ENCODE results near the gene TMEM91.

TMEM91 gene

GRCh38 chr19:41409288-41409687 lies 33.0 kb downstream of the TMEM91 start:
- Histone ChIP-seq H3K36me3 (ENCODE audit: insufficient read depth, low read length) (no peaks in the 10 kb centered on the region), H3K27ac (no peak overlapping the region), H3K9ac (ENCODE audit: insufficient read length) (no peak overlapping the region), H3K4me3 (no peak overlapping the region), H3K9me3 (ENCODE audit: low read depth, low read length) (no peaks in the 10 kb centered on the region)
- no peak for TF ChIP-seq FOXP2 (optimal IDR thresholded peaks at IDR 0.05; ENCODE audit: control extremely low read depth, extremely low read length, insufficient read depth)
- no peak for TF ChIP-seq EZH2 (IDR thresholded peaks at IDR 0.05)
- TF ChIP-seq POLR2AphosphoS5 (IDR thresholded peaks at IDR 0.05; ENCODE audit: borderline replicate concordance, low read depth, low read length) = no peak
- no peak for DNase-seq (ENCODE audit: low read depth, low spot score)

- Histone ChIP-seq H3K4me3 (no peak overlapping the region), H3K9ac (ENCODE audit: insufficient read length) (no peak overlapping the region), H3K36me3 (ENCODE audit: insufficient read depth, low read length) (no peaks in the 10 kb centered on the region), H3K9me3 (ENCODE audit: low read depth, low read length) (no peaks in the 10 kb centered on the region), H3K27ac (no peak overlapping the region)
- TF ChIP-seq POLR2AphosphoS5 (IDR thresholded peaks at IDR 0.05; ENCODE audit: borderline replicate concordance, low read depth, low read length) (no peak), FOXP2 (optimal IDR thresholded peaks at IDR 0.05; ENCODE audit: control extremely low read depth, extremely low read length, insufficient read depth) (no peak), EZH2 (IDR thresholded peaks at IDR 0.05) (no peak)
- DNase-seq (ENCODE audit: low read depth, low spot score) = no peak
These were observed 34.2 kb downstream of the TMEM91 start for GRCh38 chr19:41410336-41411054.

- no peak overlapping the region for H3K4me3 ChIP-seq
- no peak for DNase-seq (ENCODE audit: low read depth, low spot score)
- H3K9me3 ChIP-seq (ENCODE audit: low read depth, low read length) = no peaks in the 10 kb centered on the region
- H3K36me3 ChIP-seq (ENCODE audit: insufficient read depth, low read length) = no peaks in the 10 kb centered on the region
- TF ChIP-seq POLR2AphosphoS5 (IDR thresholded peaks at IDR 0.05; ENCODE audit: borderline replicate concordance, low read depth, low read length) (no peak), EZH2 (IDR thresholded peaks at IDR 0.05) (no peak), FOXP2 (optimal IDR thresholded peaks at IDR 0.05; ENCODE audit: control extremely low read depth, extremely low read length, insufficient read depth) (no peak)
- H3K27ac ChIP-seq = no peak overlapping the region
- no peak overlapping the region for H3K9ac ChIP-seq (ENCODE audit: insufficient read length)
These were observed 35.0 kb downstream of the TMEM91 start for GRCh38 chr19:41411100-41411967.

- no peaks in the 10 kb centered on the region for H3K9me3 ChIP-seq (ENCODE audit: low read depth, low read length)
- H3K9ac ChIP-seq (ENCODE audit: insufficient read length) = no peak overlapping the region
- DNase-seq (ENCODE audit: low read depth, low spot score) = no peak
- H3K27ac ChIP-seq = no peak overlapping the region
- TF ChIP-seq EZH2 (IDR thresholded peaks at IDR 0.05) (no peak), POLR2AphosphoS5 (IDR thresholded peaks at IDR 0.05; ENCODE audit: borderline replicate concordance, low read depth, low read length) (no peak), FOXP2 (optimal IDR thresholded peaks at IDR 0.05; ENCODE audit: control extremely low read depth, extremely low read length, insufficient read depth) (no peak)
- H3K36me3 ChIP-seq (ENCODE audit: insufficient read depth, low read length) = no peaks in the 10 kb centered on the region
- H3K4me3 ChIP-seq = no peak overlapping the region
These were observed 35.6 kb downstream of the TMEM91 start for GRCh38 chr19:41411968-41412265.

GRCh38 chr19:41412953-41413352 lies 36.6 kb downstream of the TMEM91 start:
- TF ChIP-seq POLR2AphosphoS5 (IDR thresholded peaks at IDR 0.05; ENCODE audit: borderline replicate concordance, low read depth, low read length) (no peak), FOXP2 (optimal IDR thresholded peaks at IDR 0.05; ENCODE audit: control extremely low read depth, extremely low read length, insufficient read depth) (no peak), EZH2 (IDR thresholded peaks at IDR 0.05) (no peak)
- DNase-seq (ENCODE audit: low read depth, low spot score) = no peak
- H3K27ac ChIP-seq = no peak overlapping the region

GRCh38 chr19:41413947-41414346 lies 37.6 kb downstream of the TMEM91 start:
- Histone ChIP-seq H3K9ac (ENCODE audit: insufficient read length) (no peak overlapping the region), H3K4me3 (no peak overlapping the region), H3K27ac (no peak overlapping the region), H3K9me3 (ENCODE audit: low read depth, low read length) (no peaks in the 10 kb centered on the region), H3K36me3 (ENCODE audit: insufficient read depth, low read length) (no peaks in the 10 kb centered on the region; the same call in 1 of the 2 replicates)
- no peak for DNase-seq (ENCODE audit: low read depth, low spot score)
- TF ChIP-seq POLR2AphosphoS5 (IDR thresholded peaks at IDR 0.05; ENCODE audit: borderline replicate concordance, low read depth, low read length) (no peak), FOXP2 (optimal IDR thresholded peaks at IDR 0.05; ENCODE audit: control extremely low read depth, extremely low read length, insufficient read depth) (no peak)

More at GRCh38 chr19:41412953-41413352, 36.6 kb downstream of the TMEM91 start:
- Histone ChIP-seq H3K9ac (ENCODE audit: insufficient read length) (no peak overlapping the region), H3K4me3 (no peak overlapping the region), H3K9me3 (ENCODE audit: low read depth, low read length) (no peaks in the 10 kb centered on the region), H3K36me3 (ENCODE audit: insufficient read depth, low read length) (no peaks in the 10 kb centered on the region)

GRCh38 chr19:41414461-41414860 lies 38.1 kb downstream of the TMEM91 start:
- Histone ChIP-seq H3K36me3 (ENCODE audit: insufficient read depth, low read length) (no peaks in the 10 kb centered on the region; the same call in 1 of the 2 replicates), H3K9me3 (ENCODE audit: low read depth, low read length) (no peaks in the 10 kb centered on the region), H3K27ac (no peak overlapping the region), H3K4me3 (no peak overlapping the region), H3K9ac (ENCODE audit: insufficient read length) (no peak overlapping the region)
- no peak for DNase-seq (ENCODE audit: low read depth, low spot score)
- TF ChIP-seq FOXP2 (optimal IDR thresholded peaks at IDR 0.05; ENCODE audit: control extremely low read depth, extremely low read length, insufficient read depth) (no peak), EZH2 (IDR thresholded peaks at IDR 0.05) (no peak), POLR2AphosphoS5 (IDR thresholded peaks at IDR 0.05; ENCODE audit: borderline replicate concordance, low read depth, low read length) (no peak)

- no peak overlapping the region for H3K4me3 ChIP-seq
- H3K9me3 ChIP-seq (ENCODE audit: low read depth, low read length) = no peaks in the 10 kb centered on the region
- no peak overlapping the region for H3K27ac ChIP-seq
- no peaks in the 10 kb centered on the region; the same call in 1 of the 2 replicates for H3K36me3 ChIP-seq (ENCODE audit: insufficient read depth, low read length)
- no peak for DNase-seq (ENCODE audit: low read depth, low spot score)
- TF ChIP-seq EZH2 (IDR thresholded peaks at IDR 0.05) = no peak
- no peak for TF ChIP-seq FOXP2 (optimal IDR thresholded peaks at IDR 0.05; ENCODE audit: control extremely low read depth, extremely low read length, insufficient read depth)
- no peak for TF ChIP-seq POLR2AphosphoS5 (IDR thresholded peaks at IDR 0.05; ENCODE audit: borderline replicate concordance, low read depth, low read length)
- H3K9ac ChIP-seq (ENCODE audit: insufficient read length) = no peak overlapping the region
These were observed 38.8 kb downstream of the TMEM91 start for GRCh38 chr19:41415154-41415571.
